22Rv1 (cell line): ENCODE measurements around the gene LRRC45.

Experiments used
- H3K27ac ChIP-seq: fragments of 450-650 bp; 2 replicates; pipeline ENCODE4 v1.5.1; 2017
- ZFX ChIP-seq: fragments of 450-650 bp; IDR thresholded peaks from 2 replicates; pipeline ENCODE4 v1.6.1; 2017; ENCODE audit warnings: antibody characterized with exemption, borderline replicate concordance
- TF ChIP-seq, protein P1 (sequence below): fragments of 450-650 bp; IDR thresholded peaks from 2 replicates; pipeline ENCODE4 v1.5.1; 2017; ENCODE audit warnings: mild to moderate bottlenecking

The LRRC45 gene

GRCh38 chr17:82043507-82043906 lies 20.4 kb downstream of the LRRC45 start:
- TF ChIP-seq, protein P1, sequence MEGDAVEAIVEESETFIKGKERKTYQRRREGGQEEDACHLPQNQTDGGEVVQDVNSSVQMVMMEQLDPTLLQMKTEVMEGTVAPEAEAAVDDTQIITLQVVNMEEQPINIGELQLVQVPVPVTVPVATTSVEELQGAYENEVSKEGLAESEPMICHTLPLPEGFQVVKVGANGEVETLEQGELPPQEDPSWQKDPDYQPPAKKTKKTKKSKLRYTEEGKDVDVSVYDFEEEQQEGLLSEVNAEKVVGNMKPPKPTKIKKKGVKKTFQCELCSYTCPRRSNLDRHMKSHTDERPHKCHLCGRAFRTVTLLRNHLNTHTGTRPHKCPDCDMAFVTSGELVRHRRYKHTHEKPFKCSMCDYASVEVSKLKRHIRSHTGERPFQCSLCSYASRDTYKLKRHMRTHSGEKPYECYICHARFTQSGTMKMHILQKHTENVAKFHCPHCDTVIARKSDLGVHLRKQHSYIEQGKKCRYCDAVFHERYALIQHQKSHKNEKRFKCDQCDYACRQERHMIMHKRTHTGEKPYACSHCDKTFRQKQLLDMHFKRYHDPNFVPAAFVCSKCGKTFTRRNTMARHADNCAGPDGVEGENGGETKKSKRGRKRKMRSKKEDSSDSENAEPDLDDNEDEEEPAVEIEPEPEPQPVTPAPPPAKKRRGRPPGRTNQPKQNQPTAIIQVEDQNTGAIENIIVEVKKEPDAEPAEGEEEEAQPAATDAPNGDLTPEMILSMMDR = no peak
- no peak overlapping the region for H3K27ac ChIP-seq

DNA sequence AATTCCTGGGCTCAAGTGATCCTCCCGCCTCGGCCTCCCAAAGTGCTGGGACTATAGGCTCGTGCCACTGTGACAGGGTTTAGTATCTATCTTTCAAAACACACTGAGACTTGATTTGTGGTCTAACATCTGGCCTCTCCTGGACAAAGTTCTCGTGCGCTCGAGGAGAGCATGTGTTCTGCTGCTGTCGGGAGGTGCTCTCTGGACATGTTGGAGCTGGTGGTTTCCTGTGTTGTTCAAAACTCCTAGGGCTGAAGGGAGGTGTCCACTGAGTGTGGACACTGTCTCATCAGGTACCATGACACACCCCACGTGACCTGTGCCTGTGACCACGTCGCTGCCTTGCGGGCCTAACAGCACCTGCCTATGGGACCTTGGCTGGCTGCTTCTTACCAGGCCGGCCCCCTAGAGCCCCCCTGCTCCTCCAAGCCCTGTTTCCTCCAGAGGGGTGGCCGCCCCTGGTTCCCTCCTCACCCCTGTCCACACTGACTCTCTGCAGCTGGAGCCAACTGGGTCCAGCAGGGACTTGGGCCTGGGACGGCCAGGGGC lies 22.9 kb downstream of the LRRC45 start:
- H3K27ac ChIP-seq = no peak overlapping the region
- no peak for TF ChIP-seq ZFX
- TF ChIP-seq, protein P1 = no peak

GRCh38 chr17:82046903-82047302 lies 23.8 kb downstream of the LRRC45 start:
- TF ChIP-seq ZFX = no peak
- TF ChIP-seq, protein P1 = no peak

DNA sequence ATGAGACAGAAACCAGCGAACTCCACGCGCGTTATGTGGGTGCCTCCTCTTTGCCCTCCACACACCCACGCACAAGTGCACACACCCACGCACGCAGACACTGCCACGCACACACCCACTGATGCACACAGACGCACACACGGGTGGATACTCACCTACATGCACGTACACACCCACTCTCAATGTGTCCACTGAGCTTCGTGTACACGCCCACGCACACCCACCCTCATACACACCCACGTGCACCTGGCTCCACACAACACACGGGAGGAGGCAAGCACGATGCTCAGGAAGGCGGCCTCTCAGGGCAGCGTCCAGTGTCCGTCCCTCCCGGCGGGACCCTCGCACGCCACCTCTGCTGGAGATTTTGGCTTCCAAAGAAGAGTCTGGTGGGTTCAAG lies 24.3 kb downstream of the LRRC45 start:
- no peak for TF ChIP-seq ZFX
- TF ChIP-seq, protein P1 = no peak
- no peak overlapping the region for H3K27ac ChIP-seq

More at GRCh38 chr17:82046903-82047302, 23.8 kb downstream of the LRRC45 start:
- no peak overlapping the region for H3K27ac ChIP-seq

DNA sequence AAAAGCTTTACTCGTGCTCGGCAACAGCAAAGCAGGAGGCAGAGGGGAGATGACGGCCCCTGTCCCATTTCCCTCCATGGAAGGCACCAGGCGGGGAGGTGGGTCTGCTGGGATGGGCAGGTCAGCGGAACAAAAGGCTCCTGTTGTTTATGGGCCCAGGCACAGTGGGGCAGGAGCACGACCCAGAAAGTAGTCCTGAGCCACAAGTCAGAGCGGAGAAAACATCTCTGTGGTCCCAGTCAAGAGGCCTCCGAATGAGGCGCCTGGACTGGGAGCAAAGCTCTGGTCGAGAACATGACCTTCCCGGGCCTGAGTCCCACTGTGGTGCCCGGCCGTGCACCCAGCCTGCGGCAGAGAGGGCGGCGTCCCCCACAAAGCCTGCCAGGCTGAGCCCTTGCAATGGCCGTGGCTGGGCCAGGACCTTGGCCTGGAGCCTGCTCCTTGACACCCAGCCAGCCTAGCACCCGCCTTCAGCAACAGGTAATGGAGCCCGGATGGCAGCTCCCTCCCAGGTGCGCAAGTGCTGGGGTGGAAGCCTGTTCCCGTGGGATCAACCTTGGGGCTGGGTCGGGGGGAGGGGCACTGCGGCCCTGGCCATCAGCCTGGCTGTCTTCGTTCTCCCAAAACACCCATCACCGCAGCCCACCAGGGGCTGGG lies 24.9 kb downstream of the LRRC45 start:
- no peak overlapping the region for H3K27ac ChIP-seq
- TF ChIP-seq, protein P1 = no peak
- TF ChIP-seq ZFX = no peak

DNA sequence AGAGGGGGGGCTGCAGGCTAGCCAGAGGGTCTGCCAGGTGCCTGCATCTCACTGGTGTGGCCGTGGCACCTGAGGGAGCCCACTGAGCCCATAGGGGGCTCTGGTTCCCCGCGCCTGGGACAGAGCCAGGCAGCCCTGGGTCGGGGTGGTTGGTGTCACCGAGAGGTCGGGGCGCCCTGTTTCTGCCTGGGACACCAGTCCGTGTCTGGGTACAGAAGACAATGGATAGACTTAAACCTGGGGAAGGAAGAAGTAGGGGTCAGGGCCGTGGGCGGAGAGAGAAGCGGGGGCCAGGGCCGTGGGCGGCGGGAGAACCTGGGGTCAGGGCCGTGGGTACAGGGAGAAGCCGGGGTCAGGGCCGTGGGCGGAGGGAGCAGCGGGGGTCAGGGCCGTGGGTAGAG lies 25.5 kb downstream of the LRRC45 start:
- H3K27ac ChIP-seq = no peak overlapping the region
- TF ChIP-seq, protein P1 = no peak
- TF ChIP-seq ZFX = no peak

DNA sequence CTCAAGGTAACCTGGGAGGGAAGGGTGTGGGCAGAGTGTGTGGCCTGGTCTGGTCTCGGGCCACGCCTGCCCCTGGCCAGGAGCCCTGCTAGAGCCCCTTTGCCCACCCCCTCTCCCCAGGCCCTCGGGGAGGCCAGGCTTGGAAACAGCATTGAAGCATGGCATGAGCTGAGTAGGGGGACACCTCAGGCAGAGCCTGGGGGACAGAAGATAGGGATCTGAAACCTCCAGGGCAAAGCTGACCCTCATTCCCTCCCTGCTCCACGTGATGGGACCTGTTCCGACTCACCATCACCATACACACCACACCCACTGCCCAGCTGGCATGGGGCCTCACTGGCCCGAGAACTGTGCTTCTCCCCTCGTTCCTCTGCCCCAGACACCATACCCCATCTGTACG lies 26.0 kb downstream of the LRRC45 start:
- no peak overlapping the region for H3K27ac ChIP-seq
- no peak for TF ChIP-seq ZFX
- TF ChIP-seq, protein P1 = no peak
